ENCODE measurements around the gene ACAA1.

Gene ACAA1

DNA sequence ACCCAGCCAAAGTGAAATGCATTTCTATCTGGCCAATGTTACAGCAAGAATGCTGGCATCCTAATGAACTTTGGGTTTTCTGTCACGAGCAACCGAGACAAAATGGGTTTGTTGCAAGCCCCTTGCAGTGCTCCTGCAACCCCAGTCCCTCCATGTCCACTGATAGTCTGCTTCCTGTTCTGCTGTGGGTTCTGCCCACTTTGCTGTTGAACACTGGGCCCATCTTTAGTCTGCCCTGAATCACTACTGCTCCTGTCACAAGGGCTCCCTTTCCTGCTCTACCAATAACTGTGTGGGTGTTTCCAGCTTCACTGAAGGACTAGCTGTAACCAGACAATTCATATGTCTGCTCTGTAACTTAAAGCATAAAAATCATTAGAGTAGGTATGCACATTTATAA, 15.7 kb upstream of the ACAA1 start:
- DNase-seq (ENCODE audit: low read depth) = no peak
- H3K4me1 ChIP-seq (ENCODE audit: control insufficient read depth, insufficient read depth, low read length) = peaks cover 14% of the 10 kb centered on the region
- no peaks in the 10 kb centered on the region for H3K9me3 ChIP-seq (ENCODE audit: control insufficient read depth, low read length)
- H3K36me3 ChIP-seq (ENCODE audit: control insufficient read depth, insufficient read depth, low read length, severe bottlenecking) = no peaks in the 10 kb centered on the region
- no peak overlapping the region for H3K9ac ChIP-seq (ENCODE audit: low read length)
- no peaks in the 10 kb centered on the region for H3K27me3 ChIP-seq (replicated peaks; ENCODE audit: control insufficient read depth, insufficient read depth, low read length)
- H3K4me3 ChIP-seq (ENCODE audit: low read length) = no peak overlapping the region

DNA sequence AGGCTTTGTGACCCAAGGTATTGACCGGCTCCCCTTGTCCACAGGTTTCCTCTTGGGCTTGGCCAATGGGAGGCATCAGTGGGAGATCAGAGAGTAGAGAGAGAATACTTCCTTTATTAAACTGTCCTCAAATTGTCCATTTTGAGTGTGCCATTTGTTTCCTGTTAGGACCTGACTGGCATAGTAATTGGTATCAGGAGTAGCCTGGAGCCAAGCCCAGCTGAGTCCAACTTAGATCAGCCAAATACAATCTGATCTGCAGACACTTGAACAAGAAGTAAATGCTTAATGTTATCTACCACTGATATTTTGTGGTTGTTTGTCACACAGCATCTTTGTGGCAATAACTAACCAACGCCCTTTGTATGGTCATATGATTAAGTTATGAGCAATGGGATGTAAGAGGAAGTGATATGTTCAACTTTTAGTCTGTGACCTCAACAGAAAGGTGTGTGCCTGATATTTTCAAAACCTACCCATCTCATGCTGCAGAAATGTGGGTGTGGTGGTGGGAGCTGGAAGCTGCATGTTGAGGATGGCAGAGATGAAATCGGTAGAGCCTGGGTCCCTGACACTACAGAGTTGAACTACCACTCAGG, 14.8 kb upstream of the ACAA1 start:
- Histone ChIP-seq H3K36me3 (ENCODE audit: control insufficient read depth, insufficient read depth, low read length, severe bottlenecking) (no peaks in the 10 kb centered on the region), H3K27me3 (replicated peaks; ENCODE audit: control insufficient read depth, insufficient read depth, low read length) (no peaks in the 10 kb centered on the region), H3K4me1 (ENCODE audit: control insufficient read depth, insufficient read depth, low read length) (peaks cover 14% of the 10 kb centered on the region), H3K9ac (ENCODE audit: low read length) (no peak overlapping the region), H3K9me3 (ENCODE audit: control insufficient read depth, low read length) (peaks cover 7% of the 10 kb centered on the region), H3K4me3 (ENCODE audit: low read length) (no peak overlapping the region)
- no peak for DNase-seq (ENCODE audit: low read depth)

DNA sequence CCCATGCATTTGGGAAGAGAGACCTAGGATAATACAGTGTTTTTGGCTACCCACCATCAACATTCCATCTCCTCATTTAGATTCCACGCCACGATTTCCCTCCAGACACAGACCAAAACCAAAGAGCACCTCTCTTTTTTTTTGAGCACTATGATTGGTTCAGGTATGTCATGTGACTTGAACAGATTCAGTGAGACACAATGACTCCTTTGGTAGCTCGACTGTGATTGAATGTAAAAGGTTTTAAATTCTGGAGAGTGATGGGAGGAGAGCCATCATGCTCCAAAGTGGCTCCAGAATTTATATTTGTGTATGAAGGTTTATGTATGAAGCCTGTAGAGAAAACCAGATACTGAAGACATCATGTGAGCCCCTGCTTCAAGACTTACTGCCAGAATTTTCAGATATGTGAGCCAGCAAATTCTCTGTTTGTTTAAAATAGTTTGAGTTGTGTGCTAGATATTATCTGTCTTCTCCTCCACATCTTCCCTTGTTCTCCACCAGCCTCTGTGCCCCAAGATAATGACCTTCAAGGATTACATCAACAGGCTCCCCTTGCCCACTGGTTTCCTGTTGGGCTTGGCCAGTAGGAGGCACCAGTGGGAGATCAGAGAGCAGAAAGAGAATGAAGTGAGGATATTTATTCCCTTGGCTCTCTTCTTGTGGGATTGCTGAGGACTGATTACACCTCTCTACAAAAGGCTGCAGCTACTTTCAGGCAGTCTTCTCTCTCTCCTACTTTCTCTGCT, 14.0 kb upstream of the ACAA1 start:
- H3K4me3 ChIP-seq (ENCODE audit: low read length) = no peak overlapping the region
- no peaks in the 10 kb centered on the region for H3K27me3 ChIP-seq (replicated peaks; ENCODE audit: control insufficient read depth, insufficient read depth, low read length)
- H3K36me3 ChIP-seq (ENCODE audit: control insufficient read depth, insufficient read depth, low read length, severe bottlenecking) = no peaks in the 10 kb centered on the region
- peaks cover 11% of the 10 kb centered on the region for H3K9me3 ChIP-seq (ENCODE audit: control insufficient read depth, low read length)
- no peak for DNase-seq (ENCODE audit: low read depth)
- peaks cover 14% of the 10 kb centered on the region for H3K4me1 ChIP-seq (ENCODE audit: control insufficient read depth, insufficient read depth, low read length)
- no peak overlapping the region for H3K9ac ChIP-seq (ENCODE audit: low read length)

DNA sequence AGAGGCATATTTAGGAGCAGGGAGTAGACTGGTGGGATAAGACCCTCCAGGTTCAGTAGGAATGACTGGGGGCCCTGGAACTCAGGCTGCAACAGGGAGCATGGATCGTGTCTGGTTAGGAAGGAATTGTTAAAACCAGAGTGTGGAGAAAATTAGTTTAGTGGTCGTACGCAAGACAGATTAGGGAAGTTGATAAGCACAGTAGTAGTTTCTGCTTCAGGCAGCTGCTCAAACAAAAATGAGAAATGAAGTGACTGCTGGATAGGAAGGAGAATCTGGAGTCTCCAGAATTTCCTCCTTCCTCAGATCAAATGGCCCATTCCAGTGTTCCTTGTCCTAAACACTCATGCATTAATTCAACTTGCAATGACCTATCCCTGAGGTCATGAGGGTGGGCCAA, 12.8 kb upstream of the ACAA1 start:
- no peaks in the 10 kb centered on the region for H3K27me3 ChIP-seq (replicated peaks; ENCODE audit: control insufficient read depth, insufficient read depth, low read length)
- H3K4me1 ChIP-seq (ENCODE audit: control insufficient read depth, insufficient read depth, low read length) = peaks cover 13% of the 10 kb centered on the region
- no peak for DNase-seq (ENCODE audit: low read depth)
- no peak overlapping the region for H3K9ac ChIP-seq (ENCODE audit: low read length)
- peaks cover 11% of the 10 kb centered on the region for H3K9me3 ChIP-seq (ENCODE audit: control insufficient read depth, low read length)
- no peak overlapping the region for H3K4me3 ChIP-seq (ENCODE audit: low read length)
- no peaks in the 10 kb centered on the region for H3K36me3 ChIP-seq (ENCODE audit: control insufficient read depth, insufficient read depth, low read length, severe bottlenecking)

DNA sequence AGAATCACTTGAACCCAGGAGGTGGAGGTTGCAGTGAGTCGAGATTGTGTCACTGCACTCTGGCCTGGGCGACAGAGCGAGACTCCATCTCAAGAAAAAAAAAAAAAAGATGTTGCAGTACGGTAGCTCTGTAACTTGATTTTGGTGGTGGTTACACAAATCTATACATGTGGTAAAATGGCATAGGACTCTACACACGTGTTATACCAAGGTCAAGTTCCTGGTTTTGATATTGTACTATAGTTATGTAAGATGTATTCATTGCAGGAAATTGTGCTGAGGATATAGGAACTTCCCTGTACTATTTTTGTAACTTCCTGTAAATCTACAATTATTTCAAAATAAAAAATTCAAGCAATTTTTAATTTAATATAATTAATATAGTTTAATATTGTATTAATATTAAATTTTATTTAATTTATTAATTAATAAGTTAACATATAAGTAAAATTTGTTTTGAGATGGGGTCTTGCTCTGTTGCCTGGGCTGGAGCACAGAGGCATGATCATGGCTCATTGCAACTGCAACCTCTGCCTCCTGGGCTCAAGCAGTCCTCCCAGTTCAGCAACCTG, 11.5 kb upstream of the ACAA1 start:
- H3K9me3 ChIP-seq (ENCODE audit: control insufficient read depth, low read length) = peaks cover 11% of the 10 kb centered on the region
- no peak overlapping the region for H3K4me3 ChIP-seq (ENCODE audit: low read length)
- H3K4me1 ChIP-seq (ENCODE audit: control insufficient read depth, insufficient read depth, low read length) = peaks cover under 1% of the 10 kb centered on the region
- no peak for DNase-seq (ENCODE audit: low read depth)
- H3K36me3 ChIP-seq (ENCODE audit: control insufficient read depth, insufficient read depth, low read length, severe bottlenecking) = no peaks in the 10 kb centered on the region
- no peaks in the 10 kb centered on the region for H3K27me3 ChIP-seq (replicated peaks; ENCODE audit: control insufficient read depth, insufficient read depth, low read length)
- no peak overlapping the region for H3K9ac ChIP-seq (ENCODE audit: low read length)

DNA sequence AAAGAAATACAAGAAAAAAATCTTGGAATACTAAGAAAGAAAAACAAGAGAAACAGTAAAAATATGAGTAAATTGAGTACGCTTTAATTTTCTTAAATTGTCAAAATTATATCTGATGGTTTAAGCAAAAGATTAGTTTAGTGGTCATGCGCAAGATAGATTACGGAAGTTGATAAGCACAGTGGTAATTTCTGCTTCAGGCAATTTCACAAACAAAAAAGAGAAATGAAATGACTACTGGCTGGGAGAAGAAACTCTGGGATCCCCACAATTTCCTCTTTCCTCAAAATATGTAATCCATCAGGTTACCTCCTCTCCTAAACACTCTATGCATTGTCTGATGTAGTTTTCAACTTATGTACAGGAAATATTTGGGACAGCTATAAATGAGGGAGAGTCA, 10.5 kb upstream of the ACAA1 start:
- Histone ChIP-seq H3K9ac (ENCODE audit: low read length) (no peak overlapping the region), H3K4me1 (ENCODE audit: control insufficient read depth, insufficient read depth, low read length) (no peaks in the 10 kb centered on the region), H3K9me3 (ENCODE audit: control insufficient read depth, low read length) (peaks cover 11% of the 10 kb centered on the region), H3K36me3 (ENCODE audit: control insufficient read depth, insufficient read depth, low read length, severe bottlenecking) (no peaks in the 10 kb centered on the region), H3K27me3 (replicated peaks; ENCODE audit: control insufficient read depth, insufficient read depth, low read length) (no peaks in the 10 kb centered on the region), H3K4me3 (ENCODE audit: low read length) (no peak overlapping the region)
- no peak for DNase-seq (ENCODE audit: low read depth)

DNA sequence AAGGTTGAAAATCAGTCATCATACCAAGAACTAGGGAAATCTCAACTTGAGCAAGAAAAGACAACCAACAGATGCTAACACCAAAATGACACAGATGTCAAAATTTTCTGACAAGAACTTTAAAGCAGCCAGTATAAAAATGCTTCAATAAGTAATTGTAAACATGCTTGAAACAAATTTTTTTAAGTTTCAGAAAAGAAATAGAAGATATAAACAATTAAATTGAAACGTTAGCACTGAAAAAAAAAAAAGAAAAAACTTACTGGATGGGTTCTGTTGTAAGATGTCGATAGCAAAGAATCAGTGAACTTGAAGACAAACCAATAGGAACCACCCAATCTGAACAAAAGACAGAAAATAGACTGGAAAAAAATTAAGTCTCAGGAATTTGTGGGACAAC, 9.6 kb upstream of the ACAA1 start:
- H3K4me3 ChIP-seq (ENCODE audit: low read length) = no peak overlapping the region
- no peak overlapping the region for H3K9ac ChIP-seq (ENCODE audit: low read length)
- DNase-seq (ENCODE audit: low read depth) = no peak
- no peaks in the 10 kb centered on the region for H3K4me1 ChIP-seq (ENCODE audit: control insufficient read depth, insufficient read depth, low read length)
- peaks cover 11% of the 10 kb centered on the region for H3K9me3 ChIP-seq (ENCODE audit: control insufficient read depth, low read length)
- H3K27me3 ChIP-seq (replicated peaks; ENCODE audit: control insufficient read depth, insufficient read depth, low read length) = no peaks in the 10 kb centered on the region
- H3K36me3 ChIP-seq (ENCODE audit: control insufficient read depth, insufficient read depth, low read length, severe bottlenecking) = peaks cover 9% of the 10 kb centered on the region

DNA sequence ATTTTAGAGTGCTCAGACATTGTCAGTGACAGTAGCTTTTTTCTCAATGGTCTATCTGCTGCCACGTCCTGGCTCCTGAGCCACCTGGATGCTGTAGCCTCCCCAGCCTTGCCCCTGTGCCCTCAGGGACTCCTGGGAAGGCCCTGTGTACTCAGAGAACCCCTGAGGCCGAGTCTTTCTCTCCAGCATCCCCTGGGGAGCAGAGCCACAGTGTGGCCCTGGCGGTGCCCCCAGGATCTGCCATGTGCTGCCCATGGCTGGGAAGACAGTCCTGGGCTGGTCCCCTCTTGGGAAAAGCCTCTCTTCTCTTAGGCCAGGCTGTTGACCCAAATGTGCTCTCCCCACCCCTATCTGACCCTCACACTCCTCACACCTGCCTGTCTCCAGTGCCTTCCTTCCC, 6.6 kb upstream of the ACAA1 start:
- Histone ChIP-seq H3K4me3 (ENCODE audit: low read length) (no peak overlapping the region), H3K27me3 (replicated peaks; ENCODE audit: control insufficient read depth, insufficient read depth, low read length) (no peaks in the 10 kb centered on the region), H3K4me1 (ENCODE audit: control insufficient read depth, insufficient read depth, low read length) (peaks cover 11% of the 10 kb centered on the region), H3K9ac (ENCODE audit: low read length) (no peak overlapping the region), H3K36me3 (ENCODE audit: control insufficient read depth, insufficient read depth, low read length, severe bottlenecking) (peaks cover 19% of the 10 kb centered on the region), H3K9me3 (ENCODE audit: control insufficient read depth, low read length) (peaks cover 11% of the 10 kb centered on the region)
- no peak for DNase-seq (ENCODE audit: low read depth)

DNA sequence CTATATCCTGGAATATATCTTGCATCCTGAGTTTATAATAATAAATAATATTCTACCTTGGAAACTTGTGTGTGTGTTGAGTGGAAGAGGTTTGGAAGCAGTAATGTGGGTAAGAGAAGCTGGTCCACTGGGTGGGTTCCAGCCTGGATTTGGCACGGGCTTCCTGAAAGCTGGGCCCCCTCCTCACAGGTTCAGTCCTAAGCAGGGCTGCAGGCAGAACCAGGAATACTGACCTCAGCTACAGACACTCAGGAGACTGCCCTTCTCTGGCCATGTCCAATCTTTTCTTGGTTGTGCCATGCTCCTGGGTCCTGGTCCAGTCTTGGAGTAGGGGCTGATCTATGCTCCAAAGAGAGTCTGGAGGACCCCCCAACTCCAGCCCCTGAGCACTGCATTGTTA, 6.0 kb upstream of the ACAA1 start:
- H3K9ac ChIP-seq (ENCODE audit: low read length) = no peak overlapping the region
- DNase-seq (ENCODE audit: low read depth) = no peak
- no peaks in the 10 kb centered on the region for H3K27me3 ChIP-seq (replicated peaks; ENCODE audit: control insufficient read depth, insufficient read depth, low read length)
- peaks cover 14% of the 10 kb centered on the region for H3K4me1 ChIP-seq (ENCODE audit: control insufficient read depth, insufficient read depth, low read length)
- no peak overlapping the region for H3K4me3 ChIP-seq (ENCODE audit: low read length)
- peaks cover 19% of the 10 kb centered on the region for H3K36me3 ChIP-seq (ENCODE audit: control insufficient read depth, insufficient read depth, low read length, severe bottlenecking)
- peaks cover 11% of the 10 kb centered on the region for H3K9me3 ChIP-seq (ENCODE audit: control insufficient read depth, low read length)

DNA sequence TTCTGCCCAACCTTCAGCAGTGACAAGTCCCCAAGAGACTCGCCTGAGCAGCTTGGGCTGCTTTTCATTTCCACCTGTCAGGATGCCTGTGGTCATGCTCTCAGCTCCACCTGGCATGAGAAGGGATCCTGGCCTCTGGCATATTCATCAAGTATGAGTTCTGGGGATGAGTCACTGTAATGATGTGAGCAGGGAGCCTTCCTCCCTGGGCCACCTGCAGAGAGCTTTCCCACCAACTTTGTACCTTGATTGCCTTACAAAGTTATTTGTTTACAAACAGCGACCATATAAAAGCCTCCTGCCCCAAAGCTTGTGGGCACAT, 5.0 kb upstream of the ACAA1 start:
- peaks cover 6% of the 10 kb centered on the region for H3K9me3 ChIP-seq (ENCODE audit: control insufficient read depth, low read length)
- peaks cover 19% of the 10 kb centered on the region for H3K4me1 ChIP-seq (ENCODE audit: control insufficient read depth, insufficient read depth, low read length)
- peaks cover 19% of the 10 kb centered on the region for H3K36me3 ChIP-seq (ENCODE audit: control insufficient read depth, insufficient read depth, low read length, severe bottlenecking)
- DNase-seq (ENCODE audit: low read depth) = no peak
- no peak overlapping the region for H3K4me3 ChIP-seq (ENCODE audit: low read length)
- H3K27me3 ChIP-seq (replicated peaks; ENCODE audit: control insufficient read depth, insufficient read depth, low read length) = no peaks in the 10 kb centered on the region
- no peak overlapping the region for H3K9ac ChIP-seq (ENCODE audit: low read length)

DNA sequence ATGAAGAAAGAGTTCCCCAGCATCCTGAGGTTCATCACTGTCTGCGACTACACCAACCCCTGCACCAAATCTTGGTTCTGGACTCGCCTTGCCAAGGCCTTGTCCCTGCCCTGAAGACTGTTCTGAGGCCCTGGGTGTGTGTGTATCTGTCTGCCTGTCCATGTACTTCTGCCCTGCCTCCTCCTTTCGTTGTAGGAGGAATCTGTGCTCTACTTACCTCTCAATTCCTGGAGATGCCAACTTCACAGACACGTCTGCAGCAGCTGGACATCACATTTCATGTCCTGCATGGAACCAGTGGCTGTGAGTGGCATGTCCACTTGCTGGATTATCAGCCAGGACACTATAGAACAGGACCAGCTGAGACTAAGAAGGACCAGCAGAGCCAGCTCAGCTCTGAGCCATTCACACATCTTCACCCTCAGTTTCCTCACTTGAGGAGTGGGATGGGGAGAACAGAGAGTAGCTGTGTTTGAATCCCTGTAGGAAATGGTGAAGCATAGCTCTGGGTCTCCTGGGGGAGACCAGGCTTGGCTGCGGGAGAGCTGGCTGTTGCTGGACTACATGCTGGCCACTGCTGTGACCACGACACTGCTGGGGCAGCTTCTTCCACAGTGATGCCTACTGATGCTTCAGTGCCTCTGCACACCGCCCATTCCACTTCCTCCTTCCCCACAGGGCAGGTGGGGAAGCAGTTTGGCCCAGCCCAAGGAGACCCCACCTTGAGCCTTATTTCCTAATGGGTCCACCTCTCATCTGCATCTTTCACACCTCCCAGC, 4.4 kb upstream of the ACAA1 start:
- Histone ChIP-seq H3K4me1 (ENCODE audit: control insufficient read depth, insufficient read depth, low read length) (peaks cover 19% of the 10 kb centered on the region), H3K27me3 (replicated peaks; ENCODE audit: control insufficient read depth, insufficient read depth, low read length) (no peaks in the 10 kb centered on the region), H3K9ac (ENCODE audit: low read length) (no peak overlapping the region), H3K36me3 (ENCODE audit: control insufficient read depth, insufficient read depth, low read length, severe bottlenecking) (peaks cover 19% of the 10 kb centered on the region), H3K4me3 (ENCODE audit: low read length) (no peak overlapping the region), H3K9me3 (ENCODE audit: control insufficient read depth, low read length) (peaks cover 3% of the 10 kb centered on the region)
- DNase-seq (ENCODE audit: low read depth) = no peak
